ENCODE data around the gene GRAP2. TPM values are rescaled to one million over a fixed set of nuclear protein-coding genes. Genes with fewer than 3 reads are reported as not detected.

GRAP2 gene
- total RNA-seq, 1 donor from 2014 or later, result 12.3 TPM

GRCh38 chr22:39942439-39943230 lies 41.8 kb downstream of the GRAP2 start:
- no peaks in the 10 kb centered on the region for H3K27me3 ChIP-seq
- no peak overlapping the region for H3K27ac ChIP-seq
- intact Hi-C loops (cut with DNase I), result no loop called here
- TF ChIP-seq POLR2A (IDR thresholded peaks at IDR 0.05), result no peak
- no peak for TF ChIP-seq CTCF (IDR thresholded peaks at IDR 0.05)
- TF ChIP-seq POLR2AphosphoS5 (IDR thresholded peaks at IDR 0.05; ENCODE audit: insufficient read depth in 1 of 2, low read depth in 1 of 2), result no peak
- no peak for DNase-seq (ENCODE audit: extremely low spot score in 2 of 2)
- H3K4me1 ChIP-seq, result no peaks in the 10 kb centered on the region
- H3K4me3 ChIP-seq, result no peak overlapping the region
- H3K9me3 ChIP-seq, result no peaks in the 10 kb centered on the region
- no peaks in the 10 kb centered on the region for H3K36me3 ChIP-seq

- no peaks in the 10 kb centered on the region for H3K27me3 ChIP-seq
- intact Hi-C loops (cut with DNase I), result no loop called here
- H3K9me3 ChIP-seq, result no peaks in the 10 kb centered on the region
- no peak overlapping the region for H3K4me3 ChIP-seq
- H3K36me3 ChIP-seq, result no peaks in the 10 kb centered on the region
- TF ChIP-seq POLR2AphosphoS5 (IDR thresholded peaks at IDR 0.05; ENCODE audit: insufficient read depth in 1 of 2, low read depth in 1 of 2) (no peak), CTCF (IDR thresholded peaks at IDR 0.05) (no peak), POLR2A (IDR thresholded peaks at IDR 0.05) (no peak)
- DNase-seq (ENCODE audit: extremely low spot score in 2 of 2), result no peak
- no peak overlapping the region for H3K27ac ChIP-seq
- no peaks in the 10 kb centered on the region for H3K4me1 ChIP-seq
Measured at GRCh38 chr22:39943337-39943736, 42.5 kb downstream of the GRAP2 start.

GRCh38 chr22:39943953-39944872 lies 43.3 kb downstream of the GRAP2 start:
- H3K4me3 ChIP-seq, result no peak overlapping the region
- TF ChIP-seq POLR2A (IDR thresholded peaks at IDR 0.05) (no peak), CTCF (IDR thresholded peaks at IDR 0.05) (no peak), POLR2AphosphoS5 (IDR thresholded peaks at IDR 0.05; ENCODE audit: insufficient read depth in 1 of 2, low read depth in 1 of 2) (no peak)
- DNase-seq (ENCODE audit: extremely low spot score in 2 of 2), result no peak
- no peaks in the 10 kb centered on the region for H3K27me3 ChIP-seq
- intact Hi-C loops (cut with DNase I), result no loop called here
- no peak overlapping the region for H3K27ac ChIP-seq
- H3K9me3 ChIP-seq, result no peaks in the 10 kb centered on the region
- no peaks in the 10 kb centered on the region for H3K36me3 ChIP-seq
- H3K4me1 ChIP-seq, result no peaks in the 10 kb centered on the region

GRCh38 chr22:39946126-39946502 lies 45.2 kb downstream of the GRAP2 start:
- no peaks in the 10 kb centered on the region for H3K36me3 ChIP-seq
- H3K27me3 ChIP-seq, result no peaks in the 10 kb centered on the region
- no peak overlapping the region for H3K27ac ChIP-seq
- H3K4me1 ChIP-seq, result no peaks in the 10 kb centered on the region
- no peak overlapping the region for H3K4me3 ChIP-seq
- H3K9me3 ChIP-seq, result no peaks in the 10 kb centered on the region
- intact Hi-C loops (cut with DNase I), result no loop called here
- DNase-seq (ENCODE audit: extremely low spot score in 2 of 2), result no peak
- no peak for TF ChIP-seq POLR2AphosphoS5 (IDR thresholded peaks at IDR 0.05; ENCODE audit: insufficient read depth in 1 of 2, low read depth in 1 of 2)
- TF ChIP-seq CTCF (IDR thresholded peaks at IDR 0.05), result no peak
- TF ChIP-seq POLR2A (IDR thresholded peaks at IDR 0.05), result no peak

Measured in vagina (tissue), 2 donors.